H1 (cell line): Measurements from ENCODE around the gene PDE4D. TPM values are rescaled to one million over a fixed set of nuclear protein-coding genes. Genes with fewer than 3 reads are reported as not detected.

Experiments
- CTBP2 ChIP-seq: IDR thresholded peaks from 2 replicates; pipeline ENCODE4 v1.7.0; 2011; ENCODE audit warnings: borderline replicate concordance, mild to moderate bottlenecking, moderate library complexity, mixed read lengths, low read length; ENCODE audit not compliant: insufficient read depth, insufficient read length
- HDAC2 ChIP-seq, 2 experiments: fragments of 300-600 bp in 1 of 2; sonication (generic) in 1 of 2; IDR thresholded peaks; 2 replicates each; pipeline ENCODE4 v1.6.1; 2011 to 2012; ENCODE audit warnings: low read depth in 2 of 2, low read length in 2 of 2, mild to moderate bottlenecking in 2 of 2, moderate library complexity in 2 of 2, borderline replicate concordance in 1 of 2, inconsistent platforms in 1 of 2
- HDAC6 ChIP-seq: IDR thresholded peaks from one replicate; pipeline ENCODE4 v1.7.1; 2012; ENCODE audit warnings: low read depth, mild to moderate bottlenecking, inconsistent platforms, low read length, moderate library complexity
- KDM1A ChIP-seq: fragments of 200-600, 300-600 bp; sonication (generic); IDR thresholded peaks from 2 replicates; pipeline ENCODE4 v1.7.1; 2016; ENCODE audit warnings: mild to moderate bottlenecking, low read length, borderline replicate concordance
- POU5F1 ChIP-seq: IDR thresholded peaks from 2 replicates; pipeline ENCODE4 v1.6.1; 2011; ENCODE audit warnings: low read depth, mild to moderate bottlenecking, low read length, moderate library complexity
- SIRT6 ChIP-seq: IDR thresholded peaks from one replicate; pipeline ENCODE4 v1.7.1; 2012; ENCODE audit warnings: low read length, inconsistent platforms
- SIX5 ChIP-seq: IDR thresholded peaks from 2 replicates; pipeline ENCODE4 v1.6.1; 2011; ENCODE audit warnings: mild to moderate bottlenecking, low read depth, low read length
- polyA plus RNA-seq, 7 experiments: library from polyadenylated mRNA; depleted of rRNA in 3 of 7; stranded (reverse) in 5 of 7; unstranded in 2 of 7; fragments of >200 nt in 5 of 7; fragments of 200-250 nt in 2 of 7; gene quantifications; 1 replicate in 5 of 7; 2 replicates in 1 of 7; 4 replicates in 1 of 7; pipeline versions ENCODE4 v1.2.1 to v1.2.3, GENCODE V29; 2011 to 2013; ENCODE audit warnings: missing spikeins in 2 of 7, mixed read lengths in 2 of 7
- total RNA-seq: library from RNA; stranded (reverse); fragmentation: NEBNext Ultra II Directional; extraction: Animal tissue kit (Norgen Biotek cat#: 25700); gene quantifications from 2 replicates; pipeline ENCODE4 v1.2.1, GENCODE V29; 2021
- TF ChIP-seq, protein P1 (sequence below): fragments of 300-600 bp; sonication (generic); IDR thresholded peaks from 2 replicates; pipeline ENCODE4 v1.7.1; 2012; ENCODE audit warnings: low read length, moderate library complexity, mild to moderate bottlenecking, inconsistent platforms; ENCODE audit not compliant: insufficient replicate concordance
- TF ChIP-seq, protein P2 (sequence below), 3 experiments: IDR thresholded peaks; 1 replicate in 2 of 3; 2 replicates in 1 of 3; pipeline versions ENCODE4 v1.5.1 to v1.6.1; 2011; ENCODE audit warnings: low read length in 3 of 3, mild to moderate bottlenecking in 3 of 3, inconsistent platforms in 2 of 3, low read depth in 1 of 3, moderate library complexity in 1 of 3; ENCODE audit not compliant: insufficient read depth in 1 of 3; ENCODE audit errors: control extremely low read depth in 1 of 3

Gene PDE4D
- total and polyA plus RNA-seq, 2 of the 8 experiments (the other 6 are each of a cell fraction or from before 2014, with no cell fraction given) = 2.3 to 3.7 TPM

DNA sequence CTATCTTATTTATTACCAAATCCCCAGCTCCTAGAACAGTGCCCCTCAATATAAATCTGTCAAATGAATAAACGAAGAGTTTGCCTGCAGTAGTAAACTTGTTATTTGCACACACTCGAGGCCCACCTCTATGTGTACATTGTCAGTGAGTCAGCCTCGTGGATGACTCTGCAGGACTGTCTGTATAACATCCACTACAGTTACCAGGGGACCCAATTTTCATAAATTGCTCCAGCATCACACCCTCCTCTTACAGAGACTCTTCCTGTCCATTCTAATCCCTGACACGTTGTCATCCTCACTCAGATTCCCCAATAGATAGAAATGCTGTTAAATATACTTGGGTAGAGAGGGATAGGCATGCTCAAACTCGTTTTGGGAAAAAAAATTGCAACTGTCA is 832.1 kb downstream of the PDE4D start (continued):
- TF ChIP-seq, protein P1, sequence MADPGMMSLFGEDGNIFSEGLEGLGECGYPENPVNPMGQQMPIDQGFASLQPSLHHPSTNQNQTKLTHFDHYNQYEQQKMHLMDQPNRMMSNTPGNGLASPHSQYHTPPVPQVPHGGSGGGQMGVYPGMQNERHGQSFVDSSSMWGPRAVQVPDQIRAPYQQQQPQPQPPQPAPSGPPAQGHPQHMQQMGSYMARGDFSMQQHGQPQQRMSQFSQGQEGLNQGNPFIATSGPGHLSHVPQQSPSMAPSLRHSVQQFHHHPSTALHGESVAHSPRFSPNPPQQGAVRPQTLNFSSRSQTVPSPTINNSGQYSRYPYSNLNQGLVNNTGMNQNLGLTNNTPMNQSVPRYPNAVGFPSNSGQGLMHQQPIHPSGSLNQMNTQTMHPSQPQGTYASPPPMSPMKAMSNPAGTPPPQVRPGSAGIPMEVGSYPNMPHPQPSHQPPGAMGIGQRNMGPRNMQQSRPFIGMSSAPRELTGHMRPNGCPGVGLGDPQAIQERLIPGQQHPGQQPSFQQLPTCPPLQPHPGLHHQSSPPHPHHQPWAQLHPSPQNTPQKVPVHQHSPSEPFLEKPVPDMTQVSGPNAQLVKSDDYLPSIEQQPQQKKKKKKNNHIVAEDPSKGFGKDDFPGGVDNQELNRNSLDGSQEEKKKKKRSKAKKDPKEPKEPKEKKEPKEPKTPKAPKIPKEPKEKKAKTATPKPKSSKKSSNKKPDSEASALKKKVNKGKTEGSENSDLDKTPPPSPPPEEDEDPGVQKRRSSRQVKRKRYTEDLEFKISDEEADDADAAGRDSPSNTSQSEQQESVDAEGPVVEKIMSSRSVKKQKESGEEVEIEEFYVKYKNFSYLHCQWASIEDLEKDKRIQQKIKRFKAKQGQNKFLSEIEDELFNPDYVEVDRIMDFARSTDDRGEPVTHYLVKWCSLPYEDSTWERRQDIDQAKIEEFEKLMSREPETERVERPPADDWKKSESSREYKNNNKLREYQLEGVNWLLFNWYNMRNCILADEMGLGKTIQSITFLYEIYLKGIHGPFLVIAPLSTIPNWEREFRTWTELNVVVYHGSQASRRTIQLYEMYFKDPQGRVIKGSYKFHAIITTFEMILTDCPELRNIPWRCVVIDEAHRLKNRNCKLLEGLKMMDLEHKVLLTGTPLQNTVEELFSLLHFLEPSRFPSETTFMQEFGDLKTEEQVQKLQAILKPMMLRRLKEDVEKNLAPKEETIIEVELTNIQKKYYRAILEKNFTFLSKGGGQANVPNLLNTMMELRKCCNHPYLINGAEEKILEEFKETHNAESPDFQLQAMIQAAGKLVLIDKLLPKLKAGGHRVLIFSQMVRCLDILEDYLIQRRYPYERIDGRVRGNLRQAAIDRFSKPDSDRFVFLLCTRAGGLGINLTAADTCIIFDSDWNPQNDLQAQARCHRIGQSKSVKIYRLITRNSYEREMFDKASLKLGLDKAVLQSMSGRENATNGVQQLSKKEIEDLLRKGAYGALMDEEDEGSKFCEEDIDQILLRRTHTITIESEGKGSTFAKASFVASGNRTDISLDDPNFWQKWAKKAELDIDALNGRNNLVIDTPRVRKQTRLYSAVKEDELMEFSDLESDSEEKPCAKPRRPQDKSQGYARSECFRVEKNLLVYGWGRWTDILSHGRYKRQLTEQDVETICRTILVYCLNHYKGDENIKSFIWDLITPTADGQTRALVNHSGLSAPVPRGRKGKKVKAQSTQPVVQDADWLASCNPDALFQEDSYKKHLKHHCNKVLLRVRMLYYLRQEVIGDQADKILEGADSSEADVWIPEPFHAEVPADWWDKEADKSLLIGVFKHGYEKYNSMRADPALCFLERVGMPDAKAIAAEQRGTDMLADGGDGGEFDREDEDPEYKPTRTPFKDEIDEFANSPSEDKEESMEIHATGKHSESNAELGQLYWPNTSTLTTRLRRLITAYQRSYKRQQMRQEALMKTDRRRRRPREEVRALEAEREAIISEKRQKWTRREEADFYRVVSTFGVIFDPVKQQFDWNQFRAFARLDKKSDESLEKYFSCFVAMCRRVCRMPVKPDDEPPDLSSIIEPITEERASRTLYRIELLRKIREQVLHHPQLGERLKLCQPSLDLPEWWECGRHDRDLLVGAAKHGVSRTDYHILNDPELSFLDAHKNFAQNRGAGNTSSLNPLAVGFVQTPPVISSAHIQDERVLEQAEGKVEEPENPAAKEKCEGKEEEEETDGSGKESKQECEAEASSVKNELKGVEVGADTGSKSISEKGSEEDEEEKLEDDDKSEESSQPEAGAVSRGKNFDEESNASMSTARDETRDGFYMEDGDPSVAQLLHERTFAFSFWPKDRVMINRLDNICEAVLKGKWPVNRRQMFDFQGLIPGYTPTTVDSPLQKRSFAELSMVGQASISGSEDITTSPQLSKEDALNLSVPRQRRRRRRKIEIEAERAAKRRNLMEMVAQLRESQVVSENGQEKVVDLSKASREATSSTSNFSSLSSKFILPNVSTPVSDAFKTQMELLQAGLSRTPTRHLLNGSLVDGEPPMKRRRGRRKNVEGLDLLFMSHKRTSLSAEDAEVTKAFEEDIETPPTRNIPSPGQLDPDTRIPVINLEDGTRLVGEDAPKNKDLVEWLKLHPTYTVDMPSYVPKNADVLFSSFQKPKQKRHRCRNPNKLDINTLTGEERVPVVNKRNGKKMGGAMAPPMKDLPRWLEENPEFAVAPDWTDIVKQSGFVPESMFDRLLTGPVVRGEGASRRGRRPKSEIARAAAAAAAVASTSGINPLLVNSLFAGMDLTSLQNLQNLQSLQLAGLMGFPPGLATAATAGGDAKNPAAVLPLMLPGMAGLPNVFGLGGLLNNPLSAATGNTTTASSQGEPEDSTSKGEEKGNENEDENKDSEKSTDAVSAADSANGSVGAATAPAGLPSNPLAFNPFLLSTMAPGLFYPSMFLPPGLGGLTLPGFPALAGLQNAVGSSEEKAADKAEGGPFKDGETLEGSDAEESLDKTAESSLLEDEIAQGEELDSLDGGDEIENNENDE = no peak
- no peak for TF ChIP-seq SIRT6
- no peak for TF ChIP-seq CTBP2
- TF ChIP-seq, protein P2, sequence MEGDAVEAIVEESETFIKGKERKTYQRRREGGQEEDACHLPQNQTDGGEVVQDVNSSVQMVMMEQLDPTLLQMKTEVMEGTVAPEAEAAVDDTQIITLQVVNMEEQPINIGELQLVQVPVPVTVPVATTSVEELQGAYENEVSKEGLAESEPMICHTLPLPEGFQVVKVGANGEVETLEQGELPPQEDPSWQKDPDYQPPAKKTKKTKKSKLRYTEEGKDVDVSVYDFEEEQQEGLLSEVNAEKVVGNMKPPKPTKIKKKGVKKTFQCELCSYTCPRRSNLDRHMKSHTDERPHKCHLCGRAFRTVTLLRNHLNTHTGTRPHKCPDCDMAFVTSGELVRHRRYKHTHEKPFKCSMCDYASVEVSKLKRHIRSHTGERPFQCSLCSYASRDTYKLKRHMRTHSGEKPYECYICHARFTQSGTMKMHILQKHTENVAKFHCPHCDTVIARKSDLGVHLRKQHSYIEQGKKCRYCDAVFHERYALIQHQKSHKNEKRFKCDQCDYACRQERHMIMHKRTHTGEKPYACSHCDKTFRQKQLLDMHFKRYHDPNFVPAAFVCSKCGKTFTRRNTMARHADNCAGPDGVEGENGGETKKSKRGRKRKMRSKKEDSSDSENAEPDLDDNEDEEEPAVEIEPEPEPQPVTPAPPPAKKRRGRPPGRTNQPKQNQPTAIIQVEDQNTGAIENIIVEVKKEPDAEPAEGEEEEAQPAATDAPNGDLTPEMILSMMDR (IDR thresholded peaks at IDR 0.05; ENCODE audit: control extremely low read depth in 1 of 3, insufficient read depth in 1 of 3, low read depth in 1 of 3, low read length in 3 of 3) = no peak
- TF ChIP-seq POU5F1 = no peak
- no peak for TF ChIP-seq SIX5
- no peak for TF ChIP-seq HDAC2 (IDR thresholded peaks at IDR 0.05; ENCODE audit: borderline replicate concordance in 1 of 2, low read depth in 2 of 2, low read length in 2 of 2)
- TF ChIP-seq KDM1A = no peak
- TF ChIP-seq HDAC6 = no peak
